SK-N-SH treated with all-trans-retinoic acid at 6 μM for 48 hours (cell line): Measurements from ENCODE around the gene TGIF2.

Source experiments
- ATAC-seq: fragments of 200-7000 bp; cut with Tn5 transposase; 3 replicates; pipeline ENCODE4 v1.9.1; 2020; ENCODE audit warnings: mild to moderate bottlenecking, moderate library complexity
- ARNTL ChIP-seq: fragments of 450-650 bp; formaldehyde crosslinking; IDR thresholded peaks from 2 replicates; pipeline ENCODE4 v1.5.0; 2020; ENCODE audit warnings: low read depth, mild to moderate bottlenecking, moderate library complexity, borderline replicate concordance
- BACH2 ChIP-seq: fragments of 250-450 bp; sonication (Bioruptor Pico); IDR thresholded peaks from 2 replicates; pipeline ENCODE4 v1.9.0; 2021; ENCODE audit warnings: mild to moderate bottlenecking, borderline replicate concordance
- CREB5 ChIP-seq: fragments of 250-450 bp; sonication (Bioruptor Pico); IDR thresholded peaks from 2 replicates; pipeline ENCODE4 v1.5.1; 2020; ENCODE audit warnings: low read depth, mild to moderate bottlenecking, moderate library complexity
- CSDC2 ChIP-seq: fragments of 250-450 bp; sonication (Bioruptor Pico); IDR thresholded peaks from 2 replicates; pipeline ENCODE4 v1.5.0; 2020; ENCODE audit warnings: mild to moderate bottlenecking, moderate library complexity
- CSRNP3 ChIP-seq: fragments of 250-450 bp; sonication (Bioruptor Pico); IDR thresholded peaks from 2 replicates; pipeline ENCODE4 v1.5.1; 2021; ENCODE audit warnings: mild to moderate bottlenecking, moderate library complexity
- ESRRG ChIP-seq: fragments of 250-450 bp; sonication (Bioruptor Pico); IDR thresholded peaks from 2 replicates; pipeline ENCODE4 v1.6.1; 2021; ENCODE audit warnings: mild to moderate bottlenecking
- GLIS3 ChIP-seq: fragments of 250-450 bp; sonication (Bioruptor Pico); IDR thresholded peaks from 2 replicates; pipeline ENCODE4 v1.5.0; 2020; ENCODE audit warnings: mild to moderate bottlenecking, moderate library complexity
- ISL1 ChIP-seq: fragments of 250-450 bp; sonication (Bioruptor Pico); IDR thresholded peaks from 2 replicates; pipeline ENCODE4 v2.1.2; 2022; ENCODE audit warnings: mild to moderate bottlenecking, moderate library complexity
- OSR1 ChIP-seq: fragments of 250-450 bp; sonication (Bioruptor Pico); IDR thresholded peaks from 2 replicates; pipeline ENCODE4 v1.8.0; 2022; ENCODE audit warnings: moderate library complexity, mild to moderate bottlenecking, inconsistent platforms
- PATZ1 ChIP-seq: fragments of 250-450 bp; sonication (Bioruptor Pico); IDR thresholded peaks from 2 replicates; pipeline ENCODE4 v1.8.0; 2020; ENCODE audit warnings: mild to moderate bottlenecking, moderate library complexity, borderline replicate concordance
- POU6F1 ChIP-seq: fragments of 250-450 bp; sonication (Bioruptor Pico); IDR thresholded peaks from 2 replicates; pipeline ENCODE4 v1.8.0; 2021; ENCODE audit warnings: low read depth, mild to moderate bottlenecking, moderate library complexity, borderline replicate concordance
- PPARA ChIP-seq: fragments of 250-450 bp; sonication (Bioruptor Pico); IDR thresholded peaks from 2 replicates; pipeline ENCODE4 v1.5.0; 2020; ENCODE audit warnings: mild to moderate bottlenecking, borderline replicate concordance
- RARB ChIP-seq: fragments of 250-450 bp; sonication (Bioruptor Pico); IDR thresholded peaks from 2 replicates; pipeline ENCODE4 v1.8.0; 2021; ENCODE audit warnings: mild to moderate bottlenecking, moderate library complexity
- SNAI2 ChIP-seq: fragments of 250-450 bp; sonication (Bioruptor Pico); IDR thresholded peaks from 2 replicates; pipeline ENCODE4 v1.5.0; 2020; ENCODE audit warnings: mild to moderate bottlenecking, moderate library complexity
- TCF4 ChIP-seq: fragments of 250-450 bp; sonication (Bioruptor Pico); IDR thresholded peaks from 2 replicates; pipeline ENCODE4 v1.8.0; 2021; ENCODE audit warnings: mild to moderate bottlenecking, moderate library complexity, borderline replicate concordance
- TOX ChIP-seq: fragments of 250-450 bp; sonication (Bioruptor Pico); IDR thresholded peaks from 2 replicates; pipeline ENCODE4 v1.8.0; 2021; ENCODE audit warnings: mild to moderate bottlenecking, moderate library complexity, borderline replicate concordance
- TSHZ2 ChIP-seq: fragments of 250-450 bp; sonication (Bioruptor Pico); IDR thresholded peaks from 2 replicates; pipeline ENCODE4 v1.5.0; 2020; ENCODE audit warnings: mild to moderate bottlenecking, moderate library complexity
- ZC3H10 ChIP-seq: fragments of 250-450 bp; sonication (Bioruptor Pico); IDR thresholded peaks from 2 replicates; pipeline ENCODE4 v1.5.1; 2021; ENCODE audit warnings: mild to moderate bottlenecking, moderate library complexity
- ZFP3 ChIP-seq: fragments of 250-450 bp; sonication (Bioruptor Pico); IDR thresholded peaks from 2 replicates; pipeline ENCODE4 v1.5.0; 2020; ENCODE audit warnings: mild to moderate bottlenecking, moderate library complexity
- ZFP30 ChIP-seq: fragments of 450-650 bp; formaldehyde crosslinking; IDR thresholded peaks from 2 replicates; pipeline ENCODE4 v1.5.0; 2022; ENCODE audit warnings: mild to moderate bottlenecking, moderate library complexity
- ZNF565 ChIP-seq: fragments of 450-650 bp; formaldehyde crosslinking; conservative IDR thresholded peaks from 2 replicates; pipeline ENCODE4 v1.5.0; 2020; ENCODE audit warnings: low read depth, mild to moderate bottlenecking, moderate library complexity
- ZNF70 ChIP-seq: fragments of 450-650 bp; formaldehyde crosslinking; IDR thresholded peaks from 2 replicates; pipeline ENCODE4 v1.5.0; 2020; ENCODE audit warnings: mild to moderate bottlenecking, moderate library complexity
- ZNF8 ChIP-seq: fragments of 450-650 bp; formaldehyde crosslinking; IDR thresholded peaks from 2 replicates; pipeline ENCODE4 v1.5.0; 2020; ENCODE audit warnings: mild to moderate bottlenecking, moderate library complexity

Gene TGIF2

GRCh38 chr20:36628076-36628475 is 54.7 kb downstream of the TGIF2 start:
- TF ChIP-seq TCF4 (CRISPR knock-in tag), result no peak
- TF ChIP-seq ARNTL (CRISPR knock-in tag), result no peak
- TF ChIP-seq ESRRG (CRISPR knock-in tag), result no peak
- TF ChIP-seq GLIS3 (CRISPR knock-in tag), result no peak
- no peak for TF ChIP-seq ZFP30
- no peak for TF ChIP-seq ZFP3 (CRISPR knock-in tag)
- no peak for TF ChIP-seq PPARA (CRISPR knock-in tag)
- TF ChIP-seq, all 23 proteins: peak for 0
- no peak for ATAC-seq

- TF ChIP-seq ZNF565 (CRISPR knock-in tag) (no peak), ZC3H10 (no peak), CREB5 (CRISPR knock-in tag) (no peak), CSRNP3 (CRISPR knock-in tag) (no peak), ESRRG (CRISPR knock-in tag) (no peak), ZNF70 (CRISPR knock-in tag) (no peak), TOX (CRISPR knock-in tag) (no peak), BACH2 (CRISPR knock-in tag) (no peak), POU6F1 (no peak), ZFP3 (CRISPR knock-in tag) (no peak), CSDC2 (CRISPR knock-in tag) (no peak)
- no peak for ATAC-seq
These were observed 56.6 kb downstream of the TGIF2 start for GRCh38 chr20:36629719-36630681.

GRCh38 chr20:36631646-36632045 is 58.2 kb downstream of the TGIF2 start:
- no peak for ATAC-seq
- no peak for TF ChIP-seq ZC3H10
- no peak for TF ChIP-seq PPARA (CRISPR knock-in tag)
- no peak for TF ChIP-seq ZNF8
- no peak for TF ChIP-seq ZNF565 (CRISPR knock-in tag)
- no peak for TF ChIP-seq TOX (CRISPR knock-in tag)
- TF ChIP-seq RARB (CRISPR knock-in tag), result no peak
- no peak for TF ChIP-seq ISL1
- TF ChIP-seq ZNF70 (CRISPR knock-in tag), result no peak
- TF ChIP-seq GLIS3 (CRISPR knock-in tag), result no peak
- TF ChIP-seq ARNTL (CRISPR knock-in tag), result no peak

GRCh38 chr20:36632147-36632486 is 58.7 kb downstream of the TGIF2 start:
- no peak for ATAC-seq
- TF ChIP-seq GLIS3 (CRISPR knock-in tag) (no peak), POU6F1 (no peak), ARNTL (CRISPR knock-in tag) (no peak), ESRRG (CRISPR knock-in tag) (no peak), RARB (CRISPR knock-in tag) (no peak), ZNF565 (CRISPR knock-in tag) (no peak), OSR1 (no peak), BACH2 (CRISPR knock-in tag) (no peak), TOX (CRISPR knock-in tag) (no peak), SNAI2 (no peak), CSDC2 (CRISPR knock-in tag) (no peak), TCF4 (CRISPR knock-in tag) (no peak), ISL1 (no peak), PPARA (CRISPR knock-in tag) (no peak), PATZ1 (CRISPR knock-in tag) (no peak), ZNF8 (no peak), ZFP30 (no peak), TSHZ2 (no peak)
